MCF 10A (cell line): ENCODE data around the gene TP53I3. TPM values are rescaled to one million over a fixed set of nuclear protein-coding genes. Genes with fewer than 3 reads are reported as not detected.

Source experiments
- Bru-seq: library from RNA; stranded (reverse); fragments of 400-500 nt; gene quantifications from one replicate; lab custom pipeline; 2021; lab: Mats Ljungman, UMichigan
- BruChase-seq, 2 experiments: library from RNA; stranded (reverse); fragments of 400-500 nt; gene quantifications; one replicate each; lab custom pipeline; 2021; lab: Mats Ljungman, UMichigan
- BruUV-seq: library from RNA; stranded (reverse); fragments of 400-500 nt; replicated peaks from 2 replicates; lab custom pipeline; 2021; lab: Mats Ljungman, UMichigan
- CTCF ChIA-PET: fragments of 300-600 bp; sonication (Branson Sonifier 250); formaldehyde crosslinking; extraction: SDS; loops from one replicate; lab custom pipeline; 2021; ENCODE audit warnings: antibody characterized with exemption, inconsistent platforms; lab: Yijun Ruan, JAX
- POLR2A ChIA-PET: fragments of 300-600, 350-650 bp; sonication (Branson Sonifier 250); formaldehyde crosslinking; extraction: SDS; loops from one replicate; lab custom pipeline; 2020; ENCODE audit warnings: antibody characterized with exemption, inconsistent platforms; lab: Yijun Ruan, JAX
- DNase-seq: peaks from one replicate; pipeline ENCODE4 v3.0.0-alpha.2; 2018; ENCODE audit not compliant: unreplicated experiment
- H3K27ac Mint-ChIP-seq: one replicate; pipeline ENCODE4 v1.8.0; 2022; ENCODE audit warnings: mild to moderate bottlenecking, low read depth, mixed read lengths; ENCODE audit not compliant: unreplicated experiment
- H3K27me3 Mint-ChIP-seq: one replicate; pipeline ENCODE4 v1.8.0; 2022; ENCODE audit warnings: mixed read lengths; ENCODE audit not compliant: insufficient read depth, unreplicated experiment
- H3K36me3 Mint-ChIP-seq: one replicate; pipeline ENCODE4 v1.8.0; 2022; ENCODE audit warnings: mild to moderate bottlenecking, moderate library complexity, mixed read lengths; ENCODE audit not compliant: insufficient read depth, unreplicated experiment
- H3K4me1 Mint-ChIP-seq: one replicate; pipeline ENCODE4 v1.8.0; 2022; ENCODE audit warnings: mixed read lengths; ENCODE audit not compliant: insufficient read depth, unreplicated experiment
- H3K4me3 Mint-ChIP-seq: one replicate; pipeline ENCODE4 v1.8.0; 2022; ENCODE audit warnings: mild to moderate bottlenecking, moderate library complexity, mixed read lengths; ENCODE audit not compliant: unreplicated experiment
- H3K9me3 Mint-ChIP-seq: one replicate; pipeline ENCODE4 v1.8.0; 2022; ENCODE audit warnings: mixed read lengths; ENCODE audit not compliant: unreplicated experiment
- intact Hi-C: fragments of 100-400 bp; cut with micrococcal nuclease; formaldehyde crosslinking; loops from 2 replicates; pipeline ENCODE4 v1.14.1; 2022
- long read RNA-seq: library from polyadenylated mRNA; stranded (forward); transcript quantifications from one replicate; pipeline ENCODE4 v2.0.0, GENCODE V29; 2022
- total RNA-seq: library from RNA; stranded (reverse); gene quantifications from 2 replicates; pipeline ENCODE4 v1.2.3, GENCODE V29; 2022
- TF ChIP-seq, protein P1 (sequence below): fragments of 200-600 bp; IDR thresholded peaks from one replicate; pipeline ENCODE4 v1.8.0; 2022; ENCODE audit warnings: antibody characterized with exemption, mild to moderate bottlenecking; ENCODE audit not compliant: unreplicated experiment

Gene TP53I3, protein sequence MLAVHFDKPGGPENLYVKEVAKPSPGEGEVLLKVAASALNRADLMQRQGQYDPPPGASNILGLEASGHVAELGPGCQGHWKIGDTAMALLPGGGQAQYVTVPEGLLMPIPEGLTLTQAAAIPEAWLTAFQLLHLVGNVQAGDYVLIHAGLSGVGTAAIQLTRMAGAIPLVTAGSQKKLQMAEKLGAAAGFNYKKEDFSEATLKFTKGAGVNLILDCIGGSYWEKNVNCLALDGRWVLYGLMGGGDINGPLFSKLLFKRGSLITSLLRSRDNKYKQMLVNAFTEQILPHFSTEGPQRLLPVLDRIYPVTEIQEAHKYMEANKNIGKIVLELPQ
- total RNA-seq: 81.8 and 99.8 TPM in 2 replicates
- Bru-seq, nascent RNA: percentile 88 among the genes with signal in this experiment
- BruChase-seq, experiment 1, labeled RNA remaining after a 6-hour chase: percentile 85 among the genes with signal in this experiment
- percentile 83 among the genes with signal in this experiment for BruChase-seq, experiment 2, labeled RNA remaining after a 2-hour chase
- long read RNA-seq, transcript TP53I3-201 (5 exons, 1,998 nt): major isoform, 64 of 283 reads
- long read RNA-seq, transcript TP53I3-204 (3 exons, 677 nt): minor isoform, 7 of 283 reads
- long read RNA-seq, transcript TP53I3-202 (6 exons, 1,635 nt): minor isoform, 61 of 283 reads
- long read RNA-seq, partial matches to known transcripts: 12 of 283 reads
- long read RNA-seq, other reads (novel, unspliced or antisense): 135 of 283 reads

DNA sequence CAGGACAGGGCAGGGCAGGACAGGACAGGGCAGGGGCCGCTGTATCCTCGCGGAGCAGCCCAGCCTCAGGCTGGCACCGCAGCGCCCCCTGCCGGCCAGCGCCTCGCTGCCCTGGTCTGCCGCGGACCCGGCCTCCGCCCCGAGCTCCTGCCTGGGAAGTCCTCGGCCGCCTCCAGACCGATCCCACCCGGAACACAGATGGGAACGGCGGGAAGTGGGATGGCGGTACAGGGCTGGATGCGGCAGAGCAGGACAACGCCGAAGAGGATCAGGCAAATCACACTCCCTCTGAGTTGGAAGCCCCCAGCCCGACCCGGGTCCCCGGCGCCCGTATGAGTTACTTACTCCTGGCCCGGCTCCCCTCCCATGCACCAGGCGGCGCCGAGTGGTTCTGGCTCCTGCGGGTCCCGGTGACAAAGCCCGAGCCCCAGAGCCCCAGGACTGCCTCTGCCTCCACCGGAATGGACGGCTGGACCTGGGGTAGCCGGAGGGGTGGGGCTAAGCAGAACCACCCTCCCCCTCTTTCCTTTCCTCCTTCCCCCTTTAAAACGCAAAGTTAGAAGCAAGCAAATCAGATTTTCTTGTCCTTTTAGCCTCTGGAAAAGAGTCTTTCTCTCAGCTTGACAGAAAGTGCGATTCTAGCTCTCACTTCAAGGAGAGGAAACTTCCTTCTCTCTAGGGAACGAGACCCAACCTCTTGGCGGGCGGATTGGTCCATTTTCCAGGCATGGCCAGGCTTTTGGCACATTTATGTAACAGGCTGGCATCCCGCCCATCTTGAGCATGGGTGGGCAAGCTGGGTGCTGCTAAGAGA is at the start of gene TP53I3:
Gene TP53I3 (minus strand): TSS at position 449 of the 814 bp plus-strand sequence. CDS start 508 bp downstream, outside the sequence.
- intact Hi-C loops: loop anchor here (1.0 to 5.0 kb wide), 8 partner anchors 39 to 298 kb away; partner anchors contain the start of genes ATAD2B, FAM228B, PFN4 and UBXN2A
- no TSS peak for BruUV-seq
- H3K4me3 Mint-ChIP-seq: peak within 1 kb of the TSS; percentile 75
- peaks cover 28% of the 10 kb centered on the region for H3K4me1 Mint-ChIP-seq
- peak within 1 kb of the TSS; percentile 92 for H3K27ac Mint-ChIP-seq
- peaks cover 29% of the 10 kb centered on the region for H3K36me3 Mint-ChIP-seq
- no peaks in the 10 kb centered on the region for H3K9me3 Mint-ChIP-seq
- DNase-seq: peak; percentile 85
- H3K27me3 Mint-ChIP-seq: no peaks in the 10 kb centered on the region
- ChIA-PET CTCF (interaction anchor here (0.6 to 4.8 kb wide), 38 partner anchors 8 to 944 kb away, joined by 3 to 41 read pairs (median 4); partner anchors contain the start of genes ATAD2B, FAM228B, SF3B6 and UBXN2A), POLR2A (interaction anchor here (0.6 to 4.2 kb wide), 39 partner anchors 9 to 889 kb away, joined by 3 to 108 read pairs (median 5); partner anchors contain the start of genes ATAD2B, FAM228B, FKBP1B and ITSN2)
- TF ChIP-seq, protein P1, sequence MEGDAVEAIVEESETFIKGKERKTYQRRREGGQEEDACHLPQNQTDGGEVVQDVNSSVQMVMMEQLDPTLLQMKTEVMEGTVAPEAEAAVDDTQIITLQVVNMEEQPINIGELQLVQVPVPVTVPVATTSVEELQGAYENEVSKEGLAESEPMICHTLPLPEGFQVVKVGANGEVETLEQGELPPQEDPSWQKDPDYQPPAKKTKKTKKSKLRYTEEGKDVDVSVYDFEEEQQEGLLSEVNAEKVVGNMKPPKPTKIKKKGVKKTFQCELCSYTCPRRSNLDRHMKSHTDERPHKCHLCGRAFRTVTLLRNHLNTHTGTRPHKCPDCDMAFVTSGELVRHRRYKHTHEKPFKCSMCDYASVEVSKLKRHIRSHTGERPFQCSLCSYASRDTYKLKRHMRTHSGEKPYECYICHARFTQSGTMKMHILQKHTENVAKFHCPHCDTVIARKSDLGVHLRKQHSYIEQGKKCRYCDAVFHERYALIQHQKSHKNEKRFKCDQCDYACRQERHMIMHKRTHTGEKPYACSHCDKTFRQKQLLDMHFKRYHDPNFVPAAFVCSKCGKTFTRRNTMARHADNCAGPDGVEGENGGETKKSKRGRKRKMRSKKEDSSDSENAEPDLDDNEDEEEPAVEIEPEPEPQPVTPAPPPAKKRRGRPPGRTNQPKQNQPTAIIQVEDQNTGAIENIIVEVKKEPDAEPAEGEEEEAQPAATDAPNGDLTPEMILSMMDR: peak; percentile 94

DNA sequence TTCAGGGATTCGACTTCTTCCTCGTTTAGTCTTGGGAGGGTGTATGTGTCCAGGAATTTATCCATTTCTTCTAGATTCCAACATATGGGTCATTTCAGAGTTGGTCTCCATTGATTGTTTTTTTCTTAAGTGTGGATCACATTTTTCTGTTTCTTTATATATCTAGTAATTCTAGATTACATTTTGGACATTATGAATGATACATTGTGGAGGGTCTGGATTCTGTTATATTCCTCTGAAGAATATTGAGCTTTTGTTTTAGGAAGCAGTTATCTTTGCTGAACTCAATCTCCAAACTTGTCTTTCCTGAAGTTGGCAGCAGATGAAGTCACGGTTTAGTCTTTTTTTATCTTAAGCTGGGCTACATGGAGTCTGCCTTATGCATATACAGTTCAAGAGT is 47.9 kb upstream of the TP53I3 start:
- Mint-ChIP-seq H3K27ac (no peak overlapping the region), H3K36me3 (peaks cover 7% of the 10 kb centered on the region), H3K4me3 (no peak overlapping the region), H3K4me1 (no peaks in the 10 kb centered on the region), H3K9me3 (no peaks in the 10 kb centered on the region), H3K27me3 (no peaks in the 10 kb centered on the region)
- BruUV-seq: no TSS peak
- intact Hi-C loops: no loop called here
- POLR2A ChIA-PET: no interaction called here
- DNase-seq: no peak
- TF ChIP-seq, protein P1: no peak
- CTCF ChIA-PET: interaction anchor here (0.8 kb wide), 1 partner anchor 58 kb away, joined by 6 read pairs; no protein-coding TSS in a partner anchor

DNA sequence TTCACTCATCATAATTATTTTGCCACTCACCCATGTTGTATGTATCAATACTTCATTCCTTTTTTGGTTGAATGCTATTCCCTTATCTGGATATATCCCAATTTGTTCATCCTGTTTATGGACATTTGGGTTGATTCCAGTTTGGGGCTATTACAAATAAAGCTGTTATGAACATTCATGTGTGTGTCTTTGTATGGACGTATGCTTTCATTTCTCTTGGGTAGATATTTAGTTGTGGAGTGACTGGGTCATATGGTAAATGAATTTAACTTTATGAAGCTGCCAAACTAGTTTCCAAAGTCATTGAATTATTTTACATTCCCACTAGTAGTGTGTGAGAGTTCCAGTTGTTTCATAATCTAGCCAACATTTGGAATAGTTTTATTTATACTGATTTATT is 41.3 kb upstream of the TP53I3 start:
- no peak overlapping the region for H3K4me3 Mint-ChIP-seq
- TF ChIP-seq, protein P1: no peak
- intact Hi-C loops: no loop called here
- POLR2A ChIA-PET: interaction anchor here (5.4 kb wide), 1 partner anchor 42 kb away, joined by 57 read pairs; the partner anchor contains the start of gene TP53I3
- CTCF ChIA-PET: interaction anchor here (0.6 kb wide), 1 partner anchor 410 kb away, joined by 4 read pairs; no protein-coding TSS in a partner anchor
- no peak for DNase-seq
- H3K4me1 Mint-ChIP-seq: peaks cover 16% of the 10 kb centered on the region
- H3K27me3 Mint-ChIP-seq: no peaks in the 10 kb centered on the region
- H3K27ac Mint-ChIP-seq: no peak overlapping the region
- BruUV-seq: no TSS peak
- H3K36me3 Mint-ChIP-seq: peaks cover 7% of the 10 kb centered on the region
- no peaks in the 10 kb centered on the region for H3K9me3 Mint-ChIP-seq
